ENCODE measurements around the gene ZC2HC1C. TPM values are rescaled to one million over a fixed set of nuclear protein-coding genes. Genes with fewer than 3 reads are reported as not detected.

Gene ZC2HC1C
- total and polyA plus RNA-seq, 2 of the 13 experiments (the other 11 are each of a cell fraction or from before 2014, with no cell fraction given) = 3.3 to 3.5 TPM

- TF ChIP-seq ZBTB33 (CRISPR knock-in tag; IDR thresholded peaks at IDR 0.05) (no peak), ZNF224 (CRISPR knock-in tag; IDR thresholded peaks at IDR 0.05) (0 out of 2 replicates have a peak, but pooled peaks have one; percentile 38), BRF2 (CRISPR knock-in tag; IDR thresholded peaks at IDR 0.05) (no peak), ZNF234 (CRISPR knock-in tag; conservative IDR thresholded peaks at IDR 0.05) (no peak), ATF5 (CRISPR knock-in tag; IDR thresholded peaks at IDR 0.05; ENCODE audit: low read depth) (0 out of 2 replicates have a peak, but pooled peaks have one; percentile 77), ZFP62 (CRISPR knock-in tag; IDR thresholded peaks at IDR 0.05) (no peak), HMG20A (CRISPR knock-in tag; IDR thresholded peaks at IDR 0.05; ENCODE audit: borderline replicate concordance) (no peak), ZNF747 (CRISPR knock-in tag; IDR thresholded peaks at IDR 0.05; ENCODE audit: borderline replicate concordance) (no peak), ZNF589 (CRISPR knock-in tag; conservative IDR thresholded peaks at IDR 0.05) (no peak; the same call in 1 of the 2 replicates), FOXP1 (IDR thresholded peaks at IDR 0.05) (no peak), FOXP1 (CRISPR knock-in tag; IDR thresholded peaks at IDR 0.05) (no peak), AKAP8 (CRISPR knock-in tag; IDR thresholded peaks at IDR 0.05) (no peak), ZNF3 (CRISPR knock-in tag; IDR thresholded peaks at IDR 0.05) (no peak), ZNF615 (CRISPR knock-in tag; IDR thresholded peaks at IDR 0.05; ENCODE audit: borderline replicate concordance) (no peak), ZNF280D (CRISPR knock-in tag; IDR thresholded peaks at IDR 0.05) (0 out of 2 replicates have a peak, but pooled peaks have one; percentile 50), ZNF574 (CRISPR knock-in tag; IDR thresholded peaks at IDR 0.05) (no peak; the same call in 1 of the 2 replicates), MZF1 (CRISPR knock-in tag; IDR thresholded peaks at IDR 0.05; ENCODE audit: borderline replicate concordance) (no peak), SRSF4 (IDR thresholded peaks at IDR 0.05; ENCODE audit: low read depth, low read length, poor library complexity, severe bottlenecking) (no peak), ZBTB8A (CRISPR knock-in tag; IDR thresholded peaks at IDR 0.05; ENCODE audit: borderline replicate concordance, low read depth) (no peak), CBX1 (IDR thresholded peaks at IDR 0.05; ENCODE audit: low read depth) (no peak), CHD2 (IDR thresholded peaks at IDR 0.05; ENCODE audit: low read depth, low read length) (no peak)
These were observed 18.4 kb upstream of the ZC2HC1C start, which contains the start of gene MLH3 (continued) for GRCh38 chr14:75050852-75051555.
